ENCODE results near the gene CA14. TPM values are rescaled to one million over a fixed set of nuclear protein-coding genes. Genes with fewer than 3 reads are reported as not detected.

CA14 gene
- total RNA-seq, 1 experiment from 2014 or later, result not detected

GRCh38 chr1:150263549-150263948 is 6.0 kb downstream of the CA14 start:
- Histone ChIP-seq H3K36me3 (ENCODE audit: low read depth, low read length) (peaks cover 24% of the 10 kb centered on the region; the same call in 1 of the 2 replicates), H3K27ac (ENCODE audit: low read length) (peak overlapping the region; percentile 87), H3K4me1 (ENCODE audit: insufficient read depth, low read length) (peaks cover 52% of the 10 kb centered on the region), H2AFZ (ENCODE audit: low read length) (no peak overlapping the region), H4K20me1 (ENCODE audit: low read length) (no peaks in the 10 kb centered on the region), H3F3A (ENCODE audit: low read length, unreplicated experiment) (peaks cover 8% of the 10 kb centered on the region), H3K9ac (ENCODE audit: low read length) (peak overlapping the region; percentile 20), H3K9me3 (ENCODE audit: low read length) (no peaks in the 10 kb centered on the region), H3K79me2 (ENCODE audit: low read length) (peaks cover 29% of the 10 kb centered on the region), H3K9me2 (replicated peaks; ENCODE audit: low read length) (no peaks in the 10 kb centered on the region), H3K27me3 (ENCODE audit: low read length) (no peaks in the 10 kb centered on the region), H3K4me2 (ENCODE audit: low read length) (peak overlapping the region; percentile 74), H3K4me3 (ENCODE audit: low read length) (peak overlapping the region; percentile 14; the same call in 1 of the 2 replicates)
- ATAC-seq (no peak), DNase-seq (no peak)
- CTCF ChIA-PET, result no interaction called here
- intact Hi-C loops (cut with micrococcal nuclease), result no loop called here
- BruUV-seq (replicated peaks), result no TSS peak
- TF ChIP-seq EZH2phosphoT487 (IDR thresholded peaks at IDR 0.05; ENCODE audit: borderline replicate concordance, low read length), result no peak
- no peak for TF ChIP-seq CTCF (conservative IDR thresholded peaks at IDR 0.05; ENCODE audit: low read depth, low read length)
- no peak for TF ChIP-seq EZH2 (IDR thresholded peaks at IDR 0.05; ENCODE audit: low read length, unreplicated experiment)
- POLR2A ChIA-PET (ENCODE audit: unreplicated experiment), result no interaction called here

GRCh38 chr1:150267896-150268295 is 10.3 kb downstream of the CA14 start:
- intact Hi-C loops (cut with micrococcal nuclease), result no loop called here
- Histone ChIP-seq H4K20me1 (ENCODE audit: low read length) (no peaks in the 10 kb centered on the region), H3F3A (ENCODE audit: low read length, unreplicated experiment) (peaks cover 6% of the 10 kb centered on the region), H3K79me2 (ENCODE audit: low read length) (peaks cover 36% of the 10 kb centered on the region), H3K36me3 (ENCODE audit: low read depth, low read length) (peaks cover 24% of the 10 kb centered on the region; the same call in 1 of the 2 replicates), H3K9me3 (ENCODE audit: low read length) (no peaks in the 10 kb centered on the region), H3K27ac (ENCODE audit: low read length) (peak overlapping the region; percentile 65; the same call in 1 of the 2 replicates), H3K4me2 (ENCODE audit: low read length) (peak overlapping the region; percentile 91), H3K9me2 (replicated peaks; ENCODE audit: low read length) (no peaks in the 10 kb centered on the region), H3K4me1 (ENCODE audit: insufficient read depth, low read length) (peaks cover 23% of the 10 kb centered on the region), H3K9ac (ENCODE audit: low read length) (peak overlapping the region; percentile 99), H3K4me3 (ENCODE audit: low read length) (peak overlapping the region; percentile 97), H3K27me3 (ENCODE audit: low read length) (no peaks in the 10 kb centered on the region), H2AFZ (ENCODE audit: low read length) (peak overlapping the region; percentile 96)
- ATAC-seq, result no peak
- DNase-seq, result no peak
- POLR2A ChIA-PET (ENCODE audit: unreplicated experiment), result no interaction called here
- TSS peak; percentile 41 for BruUV-seq (replicated peaks)
- CTCF ChIA-PET, result no interaction called here
- TF ChIP-seq EZH2 (IDR thresholded peaks at IDR 0.05; ENCODE audit: low read length, unreplicated experiment), result no peak
- TF ChIP-seq CTCF (conservative IDR thresholded peaks at IDR 0.05; ENCODE audit: low read depth, low read length), result no peak
- TF ChIP-seq EZH2phosphoT487 (IDR thresholded peaks at IDR 0.05; ENCODE audit: borderline replicate concordance, low read length), result no peak

GRCh38 chr1:150268340-150268704 is 10.7 kb downstream of the CA14 start:
- Histone ChIP-seq H3K4me2 (ENCODE audit: low read length) (peak overlapping the region; percentile 91), H2AFZ (ENCODE audit: low read length) (peak overlapping the region; percentile 96), H3K36me3 (ENCODE audit: low read depth, low read length) (peaks cover 24% of the 10 kb centered on the region; the same call in 1 of the 2 replicates), H3K4me1 (ENCODE audit: insufficient read depth, low read length) (peaks cover 18% of the 10 kb centered on the region), H3K79me2 (ENCODE audit: low read length) (peaks cover 36% of the 10 kb centered on the region), H3K4me3 (ENCODE audit: low read length) (peak overlapping the region; percentile 97), H3K9ac (ENCODE audit: low read length) (peak overlapping the region; percentile 99), H3K9me3 (ENCODE audit: low read length) (no peaks in the 10 kb centered on the region), H3K9me2 (replicated peaks; ENCODE audit: low read length) (no peaks in the 10 kb centered on the region), H3F3A (ENCODE audit: low read length, unreplicated experiment) (peaks cover 2% of the 10 kb centered on the region), H3K27me3 (ENCODE audit: low read length) (no peaks in the 10 kb centered on the region), H3K27ac (ENCODE audit: low read length) (peak overlapping the region; percentile 65), H4K20me1 (ENCODE audit: low read length) (no peaks in the 10 kb centered on the region)
- ATAC-seq (peak; percentile 42), DNase-seq (peak; percentile 30)
- BruUV-seq (replicated peaks), result no TSS peak
- POLR2A ChIA-PET (ENCODE audit: unreplicated experiment), result interaction anchor here (0.7 kb wide), 1 partner anchor 45 kb away, joined by 4 read pairs; no protein-coding TSS in a partner anchor
- TF ChIP-seq EZH2 (IDR thresholded peaks at IDR 0.05; ENCODE audit: low read length, unreplicated experiment), result no peak
- TF ChIP-seq CTCF (conservative IDR thresholded peaks at IDR 0.05; ENCODE audit: low read depth, low read length), result no peak
- no peak for TF ChIP-seq EZH2phosphoT487 (IDR thresholded peaks at IDR 0.05; ENCODE audit: borderline replicate concordance, low read length)
- intact Hi-C loops (cut with micrococcal nuclease), result no loop called here
- CTCF ChIA-PET, result interaction anchor here (1.3 kb wide), 1 partner anchor 13 kb away, joined by 6 read pairs; no protein-coding TSS in a partner anchor
